HG03280 (cell line): ENCODE data around the gene GHRHR.

Experiments used
- ATAC-seq: cut with Tn5 transposase; IDR thresholded peaks from one replicate; pipeline ENCODE4 v1.9.1; 2021; ENCODE audit warnings: mild to moderate bottlenecking, moderate library complexity; ENCODE audit not compliant: unreplicated experiment

Gene GHRHR

GRCh38 chr7:30963842-30964241 is at the start of gene GHRHR:
Gene GHRHR (plus strand): TSS chr7:30963953. CDS start chr7:30964069, 116 bp downstream.
- no peak for ATAC-seq

- no peak for ATAC-seq
Observed at GRCh38 chr7:30914596-30914995, 49.2 kb upstream of the GHRHR start.

GRCh38 chr7:30915005-30915601 is 48.6 kb upstream of the GHRHR start:
- no peak for ATAC-seq

- no peak for ATAC-seq
Observed at GRCh38 chr7:30915751-30916150, 48.0 kb upstream of the GHRHR start.

- no peak for ATAC-seq
Observed at GRCh38 chr7:30916255-30916654, 47.5 kb upstream of the GHRHR start.

GRCh38 chr7:30916767-30917166 is 47.0 kb upstream of the GHRHR start:
- ATAC-seq, result no peak

- no peak for ATAC-seq
Observed at GRCh38 chr7:30917216-30917893, 46.4 kb upstream of the GHRHR start.

GRCh38 chr7:30918676-30919075 is 45.1 kb upstream of the GHRHR start:
- no peak for ATAC-seq

GRCh38 chr7:30920021-30920583 is 43.7 kb upstream of the GHRHR start:
- ATAC-seq, result no peak

GRCh38 chr7:30920584-30921539 is 42.9 kb upstream of the GHRHR start:
- no peak for ATAC-seq

- no peak for ATAC-seq
Observed at GRCh38 chr7:30921540-30922401, 42.0 kb upstream of the GHRHR start.

- no peak for ATAC-seq
Observed at GRCh38 chr7:30922596-30922995, 41.2 kb upstream of the GHRHR start.

GRCh38 chr7:30923009-30923773 is 40.6 kb upstream of the GHRHR start:
- ATAC-seq, result no peak

GRCh38 chr7:30923774-30924413 is 39.9 kb upstream of the GHRHR start:
- no peak for ATAC-seq

GRCh38 chr7:30924624-30925023 is 39.1 kb upstream of the GHRHR start:
- ATAC-seq, result no peak

GRCh38 chr7:30925117-30925516 is 38.6 kb upstream of the GHRHR start:
- no peak for ATAC-seq

- ATAC-seq, result no peak
Observed at GRCh38 chr7:30925913-30926312, 37.8 kb upstream of the GHRHR start.

- ATAC-seq, result no peak
Observed at GRCh38 chr7:30926313-30926712, 37.4 kb upstream of the GHRHR start.

- no peak for ATAC-seq
Observed at GRCh38 chr7:30927040-30927439, 36.7 kb upstream of the GHRHR start.
